ENCODE results near the gene DALRD3.

DNA sequence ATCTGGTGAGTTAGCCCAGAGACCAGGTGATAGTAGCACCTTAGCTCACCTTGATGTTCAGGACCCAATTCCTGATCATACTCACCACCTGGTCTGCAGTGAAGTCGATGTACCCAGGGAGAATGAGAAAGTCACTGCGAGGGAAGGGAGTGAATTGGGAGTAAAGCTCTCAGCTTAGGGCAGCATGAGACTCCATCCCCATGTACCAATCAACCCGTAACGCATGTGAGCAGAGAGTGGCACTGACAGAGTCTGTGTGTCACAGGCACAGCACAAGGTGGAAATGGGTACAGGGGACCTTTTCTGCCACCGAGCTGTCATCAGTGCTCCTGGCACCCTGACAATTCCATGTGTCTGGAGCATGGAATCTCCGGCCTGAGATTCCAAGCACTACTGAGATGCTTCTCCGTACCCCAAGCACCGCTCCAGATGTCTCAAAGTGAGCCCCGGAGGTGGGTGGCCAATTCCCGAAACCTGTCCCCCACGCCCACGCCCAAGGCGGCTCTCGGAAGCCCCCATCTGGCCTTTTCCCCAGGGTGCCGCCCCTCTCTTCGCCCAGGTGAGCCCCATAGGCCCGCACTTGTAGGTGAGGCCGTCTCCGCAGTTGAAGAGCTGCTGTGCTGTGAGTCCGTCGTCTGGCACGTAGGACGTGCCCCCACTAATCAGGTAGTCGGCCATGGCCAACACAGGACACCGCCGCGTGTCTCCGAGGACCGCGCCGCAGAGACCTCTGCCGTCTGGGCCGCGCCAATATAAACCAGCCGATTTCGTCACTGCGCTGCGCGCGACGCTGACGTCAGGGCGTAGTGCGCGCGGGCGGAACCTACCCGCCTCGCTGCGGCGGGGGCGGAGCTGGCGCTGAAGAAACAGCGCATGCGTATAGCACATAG, 10.5 kb upstream of the DALRD3 start, which contains the start of gene IMPDH2:
- no peak for TF ChIP-seq CTCF (IDR thresholded peaks at IDR 0.05)
- no peak for TF ChIP-seq ZFX (IDR thresholded peaks at IDR 0.05; ENCODE audit: borderline replicate concordance)
